ENCODE measurements around the gene ZBTB34.

The ZBTB34 gene

GRCh38 chr9:126853667-126854066, 6.8 kb upstream of the ZBTB34 start:
- FAIRE-seq = no peak
- DNase-seq (ENCODE audit: insufficient read length, low spot score) = no peak
- no peak for TF ChIP-seq CTCF (IDR thresholded peaks at IDR 0.05; ENCODE audit: insufficient read depth, missing control alignments)

DNA sequence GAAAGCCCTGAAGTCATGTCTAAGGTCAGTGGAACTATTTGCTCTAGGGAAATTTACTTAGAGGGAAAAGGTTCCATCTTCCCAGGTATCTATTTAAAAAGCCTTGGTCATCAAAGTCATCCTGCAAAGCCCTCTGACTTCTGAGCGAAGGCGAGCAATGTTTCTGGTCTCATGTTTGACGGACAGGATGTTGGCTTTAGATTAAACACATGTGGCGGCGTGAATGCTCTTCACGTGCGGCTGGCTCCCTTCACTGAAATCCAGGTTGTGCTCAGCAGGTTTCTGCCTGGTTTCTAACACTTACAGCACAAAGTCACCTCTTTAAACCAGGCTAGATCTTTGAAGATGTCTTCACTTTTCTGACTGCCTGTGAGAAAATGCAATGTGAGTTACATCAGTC, 5.7 kb upstream of the ZBTB34 start:
- no peak for TF ChIP-seq CTCF (IDR thresholded peaks at IDR 0.05; ENCODE audit: insufficient read depth, missing control alignments)

DNA sequence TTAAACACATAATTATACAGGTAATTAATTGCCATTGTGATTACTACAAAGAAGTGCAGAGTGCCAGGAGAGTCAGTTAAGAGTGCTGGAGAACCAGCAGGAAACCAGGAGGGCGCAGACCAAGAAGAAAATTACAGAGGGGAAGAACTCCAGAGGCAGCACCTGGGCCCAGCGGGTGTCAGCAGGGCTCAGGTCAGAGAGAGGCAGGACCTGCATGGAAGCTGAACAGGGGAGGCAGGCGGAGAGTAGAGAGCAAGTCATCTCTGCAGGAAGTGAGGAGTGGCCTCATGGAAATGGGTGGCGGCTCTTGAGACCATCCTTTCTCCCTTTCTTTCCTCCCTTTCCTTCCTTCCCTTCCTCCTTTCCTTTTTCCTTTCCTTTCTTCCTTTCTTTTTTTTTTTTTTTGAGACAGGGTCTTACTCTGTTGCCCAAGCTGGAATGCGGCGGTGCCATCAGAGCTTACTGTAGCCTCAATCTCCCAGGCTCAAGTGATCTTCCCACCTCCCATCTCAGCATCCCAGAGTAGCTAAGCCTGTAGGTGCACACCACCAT, 4.0 kb upstream of the ZBTB34 start:
- FAIRE-seq (no peak), DNase-seq (ENCODE audit: insufficient read length, low spot score) (no peak)
- TF ChIP-seq CTCF (IDR thresholded peaks at IDR 0.05; ENCODE audit: insufficient read depth, missing control alignments) = no peak

More for the DNA sequence above, 5.7 kb upstream of the ZBTB34 start:
- DNase-seq (ENCODE audit: insufficient read length, low spot score) (no peak), FAIRE-seq (no peak)

- no peak for TF ChIP-seq CTCF (IDR thresholded peaks at IDR 0.05; ENCODE audit: insufficient read depth, missing control alignments)
- FAIRE-seq = no peak
- no peak for DNase-seq (ENCODE audit: insufficient read length, low spot score)
Observed at GRCh38 chr9:126857261-126857960, 3.0 kb upstream of the ZBTB34 start.

DNA sequence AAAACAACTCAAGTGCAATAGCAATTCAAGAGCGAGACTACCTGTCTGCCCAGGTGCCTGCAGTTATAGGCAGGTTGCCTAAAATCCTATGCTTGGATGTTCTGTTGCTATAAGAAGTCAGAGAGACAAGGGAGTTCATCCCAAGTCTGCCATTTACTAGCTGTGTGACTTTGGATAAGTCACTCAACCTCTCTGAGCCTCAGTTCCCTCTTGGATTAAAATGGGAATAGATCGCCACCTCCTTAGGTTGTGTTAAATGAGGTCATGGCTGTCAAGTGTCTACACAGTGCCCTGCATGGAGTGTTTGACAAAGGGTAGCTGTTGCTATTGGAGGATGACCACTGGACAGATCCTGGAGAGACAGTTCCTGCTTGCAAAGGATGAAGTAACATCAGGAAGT, 1.3 kb upstream of the ZBTB34 start:
- FAIRE-seq = no peak
- no peak for TF ChIP-seq CTCF (IDR thresholded peaks at IDR 0.05; ENCODE audit: insufficient read depth, missing control alignments)

GRCh38 chr9:126860757-126861466, 473 bp downstream of the ZBTB34 start:
- no peak for DNase-seq (ENCODE audit: insufficient read length, low spot score)
- no peak for FAIRE-seq
- TF ChIP-seq CTCF (IDR thresholded peaks at IDR 0.05; ENCODE audit: insufficient read depth, missing control alignments) = no peak

More for the DNA sequence above, 1.3 kb upstream of the ZBTB34 start:
- no peak for DNase-seq (ENCODE audit: insufficient read length, low spot score)

DNA sequence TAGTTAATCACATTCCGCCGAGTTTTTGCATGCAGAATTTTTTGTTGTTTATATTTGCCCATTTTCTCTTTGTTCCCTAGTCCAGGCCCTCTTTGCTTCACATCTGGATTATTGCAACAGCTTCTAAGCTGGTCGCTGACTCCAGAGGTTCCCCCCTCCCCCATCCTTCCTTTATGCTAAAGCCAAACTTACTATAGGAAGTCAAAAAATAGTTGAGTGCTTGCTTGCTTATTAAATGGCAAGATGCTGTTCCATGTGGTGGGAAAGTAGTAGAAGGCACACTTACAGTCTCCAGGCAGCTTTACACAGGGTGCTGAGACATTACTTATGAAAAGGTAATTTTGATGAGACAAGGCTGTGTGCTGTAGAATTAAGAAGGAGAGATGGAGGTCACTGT, 1.3 kb downstream of the ZBTB34 start:
- no peak for DNase-seq (ENCODE audit: insufficient read length, low spot score)
- no peak for TF ChIP-seq CTCF (IDR thresholded peaks at IDR 0.05; ENCODE audit: insufficient read depth, missing control alignments)
- FAIRE-seq = no peak

Measured in D721Med (cell line).